Stimulated activated CD4-positive, alpha-beta T cell treated with anti-CD3 and anti-CD28 coated beads, TNF-alpha, amount 100 ng/mL, for 48 hours (primary cell): ENCODE data around the gene NRF1.
"Not testable (repeated sequence)": the region's sequence is repeated elsewhere in the genome, so short reads cannot be mapped to it uniquely, and the experiment has no call there.

Source experiments
- DNase-seq, 3 donors: peaks; one replicate each; pipeline ENCODE4 v3.0.0-alpha.2; 2020; ENCODE audit warnings: low read depth in 3 of 3

Gene NRF1

GRCh38 chr7:129781928-129782817 is 170.7 kb downstream of the NRF1 start:
- no peak for DNase-seq

- no peak for DNase-seq
Measured at GRCh38 chr7:129782818-129783583, 171.5 kb downstream of the NRF1 start.

GRCh38 chr7:129783584-129783919 is 172.0 kb downstream of the NRF1 start:
- no peak for DNase-seq

- no peak for DNase-seq
Measured at GRCh38 chr7:129784437-129784782, 172.9 kb downstream of the NRF1 start.

GRCh38 chr7:129784783-129785684 is 173.5 kb downstream of the NRF1 start:
- no peak for DNase-seq

- no peak for DNase-seq
Measured at GRCh38 chr7:129785685-129786514, 174.4 kb downstream of the NRF1 start.

- no peak for DNase-seq
Measured at GRCh38 chr7:129786825-129787563, 175.5 kb downstream of the NRF1 start.

- no peak for DNase-seq
Measured at GRCh38 chr7:129789000-129789399, 177.5 kb downstream of the NRF1 start.

- no peak for DNase-seq
Measured at GRCh38 chr7:129789652-129790051, 178.1 kb downstream of the NRF1 start.

- DNase-seq = no peak
Measured at GRCh38 chr7:129790136-129790535, 178.6 kb downstream of the NRF1 start.

- DNase-seq = no peak
Measured at GRCh38 chr7:129792721-129793120, 181.2 kb downstream of the NRF1 start.

- no peak for DNase-seq
Measured at GRCh38 chr7:129793506-129794310, 182.2 kb downstream of the NRF1 start.

GRCh38 chr7:129794461-129794860 is 182.9 kb downstream of the NRF1 start:
- DNase-seq = not testable (repeated sequence)

- no peak for DNase-seq
Measured at GRCh38 chr7:129796186-129796775, 184.8 kb downstream of the NRF1 start.

GRCh38 chr7:129797214-129797789 is 185.8 kb downstream of the NRF1 start:
- DNase-seq = no peak

GRCh38 chr7:129798616-129799349 is 187.3 kb downstream of the NRF1 start:
- no peak for DNase-seq

- no peak for DNase-seq
Measured at GRCh38 chr7:129799350-129799955, 187.9 kb downstream of the NRF1 start.

- no peak for DNase-seq
Measured at GRCh38 chr7:129800901-129801300, 189.4 kb downstream of the NRF1 start.
